Fibroblast of pulmonary artery (primary cell): ENCODE measurements around the gene SLC9A1.
"Not testable (repeated sequence)": the region's sequence is repeated elsewhere in the genome, so short reads cannot be mapped to it uniquely, and the experiment has no call there.

ENCODE experiments used
- DNase-seq: peaks from one replicate; pipeline ENCODE4 v3.0.0-alpha.2; 2010; ENCODE audit warnings: low read depth
- H3K4me3 ChIP-seq: replicated peaks from 2 replicates; pipeline ENCODE4 v1.5.1; 2011; ENCODE audit warnings: low read depth, mild to moderate bottlenecking, control low read depth, low read length, moderate library complexity
- TF ChIP-seq, protein P1 (sequence below): IDR thresholded peaks from 2 replicates; pipeline ENCODE4 v1.5.1; 2011; ENCODE audit warnings: mild to moderate bottlenecking, control low read depth, low read length, inconsistent platforms; ENCODE audit errors: missing control alignments

The SLC9A1 gene

DNA sequence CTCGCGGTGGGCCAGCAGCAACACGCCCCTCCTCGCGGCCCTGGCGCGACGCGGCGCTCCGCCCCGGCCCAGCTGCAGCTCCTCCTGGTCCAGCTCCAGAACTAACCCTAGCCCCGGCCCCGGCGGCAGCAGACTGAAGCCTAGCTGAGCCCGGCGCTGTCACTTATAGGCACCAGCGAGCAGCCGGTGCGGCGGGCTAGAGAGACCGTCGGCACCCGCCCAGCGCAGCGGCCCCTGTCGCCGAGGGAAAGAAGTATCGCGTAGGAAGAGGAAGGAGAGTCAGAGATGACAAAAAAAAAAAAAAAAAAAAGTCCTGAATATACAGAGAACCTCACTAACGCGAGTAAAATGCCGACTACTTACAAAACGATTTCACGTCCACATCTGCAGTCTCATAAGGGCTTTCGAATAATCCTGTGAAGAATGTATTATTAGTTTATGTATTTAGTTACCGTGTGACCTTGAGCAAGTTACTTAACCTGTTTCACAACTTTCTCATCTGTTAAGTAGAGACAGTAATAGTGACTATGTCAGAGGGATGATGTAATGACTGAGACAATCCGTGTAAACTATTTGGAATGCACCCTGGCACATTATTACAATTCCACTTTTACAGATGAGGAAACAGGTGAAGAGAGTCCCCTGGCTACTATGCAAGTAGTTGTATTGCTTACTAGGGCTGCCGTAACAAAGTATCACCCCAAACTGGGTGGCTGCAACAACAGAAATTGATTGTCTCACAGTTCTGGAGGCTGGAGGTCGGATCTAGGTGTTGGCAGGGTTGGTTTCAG, at the start of gene SLC9A1:
Gene SLC9A1 (minus strand): TSS at position 135 of the 791 bp plus-strand sequence. CDS start 791 bp downstream, outside the sequence.
- H3K4me3 ChIP-seq: peak within 1 kb of the TSS; percentile 74
- TF ChIP-seq, protein P1, sequence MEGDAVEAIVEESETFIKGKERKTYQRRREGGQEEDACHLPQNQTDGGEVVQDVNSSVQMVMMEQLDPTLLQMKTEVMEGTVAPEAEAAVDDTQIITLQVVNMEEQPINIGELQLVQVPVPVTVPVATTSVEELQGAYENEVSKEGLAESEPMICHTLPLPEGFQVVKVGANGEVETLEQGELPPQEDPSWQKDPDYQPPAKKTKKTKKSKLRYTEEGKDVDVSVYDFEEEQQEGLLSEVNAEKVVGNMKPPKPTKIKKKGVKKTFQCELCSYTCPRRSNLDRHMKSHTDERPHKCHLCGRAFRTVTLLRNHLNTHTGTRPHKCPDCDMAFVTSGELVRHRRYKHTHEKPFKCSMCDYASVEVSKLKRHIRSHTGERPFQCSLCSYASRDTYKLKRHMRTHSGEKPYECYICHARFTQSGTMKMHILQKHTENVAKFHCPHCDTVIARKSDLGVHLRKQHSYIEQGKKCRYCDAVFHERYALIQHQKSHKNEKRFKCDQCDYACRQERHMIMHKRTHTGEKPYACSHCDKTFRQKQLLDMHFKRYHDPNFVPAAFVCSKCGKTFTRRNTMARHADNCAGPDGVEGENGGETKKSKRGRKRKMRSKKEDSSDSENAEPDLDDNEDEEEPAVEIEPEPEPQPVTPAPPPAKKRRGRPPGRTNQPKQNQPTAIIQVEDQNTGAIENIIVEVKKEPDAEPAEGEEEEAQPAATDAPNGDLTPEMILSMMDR: peak; percentile 74
- DNase-seq: peak; percentile 95

DNA sequence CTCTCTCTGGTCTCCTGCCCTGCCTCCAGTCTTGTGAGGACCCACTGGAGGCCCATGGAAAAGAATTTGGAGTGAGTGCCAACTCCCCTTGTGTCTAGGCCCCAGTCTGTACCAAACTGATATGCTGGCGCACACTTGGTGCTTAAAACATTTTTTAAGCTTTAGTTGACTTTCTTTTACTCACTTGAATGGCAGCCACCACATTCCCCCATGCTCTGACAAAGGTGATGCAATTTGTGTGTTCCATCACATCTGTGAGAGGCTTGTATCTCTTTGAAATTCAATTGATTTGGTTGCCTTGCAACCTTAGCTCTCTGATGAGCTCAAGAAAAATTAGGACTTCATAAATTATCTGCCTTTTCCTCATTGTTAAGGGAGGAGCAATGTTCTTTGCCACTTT, 49.0 kb upstream of the SLC9A1 start:
- H3K4me3 ChIP-seq: no peak overlapping the region
- TF ChIP-seq, protein P1: no peak
- DNase-seq: no peak

GRCh38 chr1:27201295-27201694, 46.4 kb upstream of the SLC9A1 start:
- TF ChIP-seq, protein P1: no peak

DNA sequence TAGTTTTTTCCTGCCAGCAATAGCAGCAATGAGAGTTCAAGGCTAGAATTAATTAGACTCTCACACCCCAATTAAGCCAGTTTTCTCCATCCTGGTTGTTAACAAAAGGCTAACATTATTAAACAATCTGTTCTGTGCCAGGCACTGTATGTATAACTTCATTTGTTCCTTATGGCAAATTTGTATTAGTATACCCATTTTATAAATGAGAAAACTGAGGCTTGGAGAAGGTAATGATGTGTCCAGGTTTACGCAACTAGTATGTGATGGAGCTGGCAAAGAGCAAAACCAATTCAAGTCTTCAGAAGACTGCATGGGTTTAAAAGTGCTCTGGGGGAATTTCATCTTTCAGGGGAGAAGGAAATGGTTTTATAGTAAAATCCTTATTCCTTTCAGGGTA, 38.3 kb upstream of the SLC9A1 start:
- TF ChIP-seq, protein P1: no peak
- no peak for DNase-seq
- no peak overlapping the region for H3K4me3 ChIP-seq

More at GRCh38 chr1:27201295-27201694, 46.4 kb upstream of the SLC9A1 start:
- no peak for DNase-seq
- no peak overlapping the region for H3K4me3 ChIP-seq

DNA sequence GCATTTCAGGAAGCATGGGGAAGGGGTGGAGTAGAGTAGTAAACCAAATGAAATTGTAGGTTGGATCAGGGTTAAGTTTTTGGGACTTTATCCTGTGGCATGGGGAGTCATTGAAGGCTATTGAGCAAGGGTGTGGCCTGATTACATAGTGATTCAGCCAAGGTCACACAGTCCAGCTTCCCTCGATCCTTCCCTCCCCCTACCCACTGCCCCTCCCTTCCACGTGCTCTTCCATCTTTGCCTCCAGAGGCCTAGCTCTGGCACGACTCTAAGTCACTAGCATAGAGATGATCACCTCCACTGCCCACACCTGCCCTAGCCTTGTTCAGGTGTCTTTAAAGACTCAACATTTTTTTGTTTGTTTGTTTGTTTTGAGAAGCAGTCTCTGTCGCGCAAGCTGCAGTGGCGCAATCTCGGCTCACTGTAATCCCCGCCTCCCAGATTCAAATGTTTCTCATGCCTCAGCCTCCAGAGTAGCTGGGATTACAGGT, 37.2 kb upstream of the SLC9A1 start:
- TF ChIP-seq, protein P1: no peak
- no peak for DNase-seq
- no peak overlapping the region for H3K4me3 ChIP-seq

DNA sequence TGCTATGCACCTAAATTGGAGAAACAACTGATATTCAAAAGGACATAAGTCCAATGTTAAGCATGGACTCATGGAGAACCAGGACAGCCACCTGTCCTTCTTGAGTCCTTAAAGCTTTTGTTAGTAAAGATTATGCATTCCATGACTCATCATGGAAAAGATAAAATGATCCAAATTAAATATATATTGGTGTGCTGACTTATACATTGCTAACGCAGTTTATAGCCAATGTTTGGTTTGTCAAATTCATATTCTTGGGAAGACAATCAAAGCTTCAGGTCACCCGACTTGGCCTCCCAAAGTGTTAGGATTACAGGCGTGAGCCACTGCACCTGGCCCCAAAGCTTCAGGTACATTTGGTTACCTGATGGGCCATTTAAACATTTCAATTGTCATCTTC, 29.7 kb upstream of the SLC9A1 start:
- H3K4me3 ChIP-seq, DNase-seq: not testable (repeated sequence)

- no peak overlapping the region for H3K4me3 ChIP-seq
- TF ChIP-seq, protein P1: no peak
- DNase-seq: no peak
These were observed 25.1 kb upstream of the SLC9A1 start for GRCh38 chr1:27179979-27180378.
